A549 treated with RU486 at 1 μM for 4 hours (cell line): Measurements from ENCODE around the gene LEF1. TPM values are rescaled to one million over a fixed set of nuclear protein-coding genes. Genes with fewer than 3 reads are reported as not detected.

Source experiments
- total RNA-seq: library from RNA; stranded (reverse); fragments of 200-300 nt; extraction: Qiagen RNA extraction; gene quantifications from 5 replicates; pipeline ENCODE4 v1.2.3, GENCODE V29; 2022; ENCODE audit warnings: low read depth

The LEF1 gene
- total RNA-seq, result 0.10 TPM in 1 of 5 replicates, not detected in the others

DNA sequence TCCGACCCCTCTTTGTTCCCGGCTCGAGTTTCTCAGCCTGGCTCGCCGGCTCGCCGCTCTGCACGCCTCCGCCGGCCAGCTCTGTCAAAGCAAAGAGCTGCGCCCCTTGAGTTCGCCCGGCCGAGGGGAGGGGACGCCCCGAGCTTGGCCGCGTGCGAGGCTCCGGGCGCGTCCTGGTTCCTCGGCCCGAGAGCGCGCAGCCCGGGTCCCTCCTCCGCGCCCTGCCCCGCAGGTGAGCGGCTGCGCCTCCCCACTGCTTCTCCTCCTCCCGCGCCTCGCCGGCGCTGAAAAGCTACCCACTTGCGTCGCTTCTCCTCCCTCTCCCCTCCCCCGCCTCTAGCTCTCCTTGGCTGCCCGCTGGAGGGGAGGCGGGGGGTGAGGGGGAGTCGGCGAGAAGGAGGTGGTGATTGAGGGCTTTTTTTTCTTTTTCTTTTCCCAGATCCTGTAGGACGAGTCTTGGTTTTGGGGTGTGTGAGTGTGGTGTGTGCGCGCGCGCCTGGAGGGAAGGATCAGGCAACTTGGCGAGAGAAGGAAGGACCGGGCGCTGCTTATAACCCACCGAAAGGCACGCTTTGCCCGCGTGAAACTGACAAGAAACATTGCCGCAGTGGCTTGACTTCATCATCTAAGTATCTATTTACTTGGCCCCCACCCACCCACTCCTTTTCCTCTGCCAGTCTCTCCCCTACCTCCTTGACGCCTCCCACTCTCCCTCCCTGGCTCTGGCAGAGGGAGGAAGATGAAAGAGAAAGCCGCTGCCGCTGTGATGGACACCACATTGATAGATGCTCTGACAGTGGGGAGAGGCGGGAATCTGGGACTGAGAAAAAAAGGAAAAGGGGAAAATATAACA lies at the start of gene LEF1:
LEF1 (minus strand) TSS at position 262 of the 853 bp plus-strand sequence. CDS start 1,165 bp downstream, outside the sequence.

Other genes starting within 250 kb of the LEF1 start
- gene CYP2U1, start 237.4 kb downstream of the LEF1 start, total RNA-seq, result 0.88 to 1.8 TPM (median 1.6 TPM) in 5 replicates
- 22.2 to 26.7 TPM (median 23.8 TPM) in 5 replicates for gene HADH, start 179.0 kb downstream of the LEF1 start, total RNA-seq